ENCODE results near the gene PLEKHA3.

PLEKHA3 gene

DNA sequence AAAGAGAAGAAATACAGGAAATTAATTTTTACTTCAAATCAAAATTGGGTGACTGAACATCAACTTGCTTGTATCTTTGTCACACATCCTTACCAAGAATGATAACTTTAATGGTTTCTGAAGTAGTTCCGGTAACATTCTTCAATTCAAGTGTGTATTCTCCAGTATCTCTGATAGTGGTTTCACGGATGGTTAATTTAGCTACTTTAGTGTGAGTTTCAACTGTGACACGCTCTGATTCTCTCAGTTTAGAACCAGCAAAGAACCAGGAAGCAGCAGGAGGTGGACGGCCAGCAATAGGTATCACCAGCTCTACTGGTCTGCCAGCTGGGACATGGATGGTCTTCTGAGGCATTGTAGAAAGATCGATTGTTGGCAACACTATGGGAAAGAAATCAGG lies 62.3 kb downstream of the PLEKHA3 start:
- H3K4me3 ChIP-seq (ENCODE audit: low read depth, low read length): no peak overlapping the region
- DNase-seq (ENCODE audit: low read depth): no peak
- TF ChIP-seq, protein P1, sequence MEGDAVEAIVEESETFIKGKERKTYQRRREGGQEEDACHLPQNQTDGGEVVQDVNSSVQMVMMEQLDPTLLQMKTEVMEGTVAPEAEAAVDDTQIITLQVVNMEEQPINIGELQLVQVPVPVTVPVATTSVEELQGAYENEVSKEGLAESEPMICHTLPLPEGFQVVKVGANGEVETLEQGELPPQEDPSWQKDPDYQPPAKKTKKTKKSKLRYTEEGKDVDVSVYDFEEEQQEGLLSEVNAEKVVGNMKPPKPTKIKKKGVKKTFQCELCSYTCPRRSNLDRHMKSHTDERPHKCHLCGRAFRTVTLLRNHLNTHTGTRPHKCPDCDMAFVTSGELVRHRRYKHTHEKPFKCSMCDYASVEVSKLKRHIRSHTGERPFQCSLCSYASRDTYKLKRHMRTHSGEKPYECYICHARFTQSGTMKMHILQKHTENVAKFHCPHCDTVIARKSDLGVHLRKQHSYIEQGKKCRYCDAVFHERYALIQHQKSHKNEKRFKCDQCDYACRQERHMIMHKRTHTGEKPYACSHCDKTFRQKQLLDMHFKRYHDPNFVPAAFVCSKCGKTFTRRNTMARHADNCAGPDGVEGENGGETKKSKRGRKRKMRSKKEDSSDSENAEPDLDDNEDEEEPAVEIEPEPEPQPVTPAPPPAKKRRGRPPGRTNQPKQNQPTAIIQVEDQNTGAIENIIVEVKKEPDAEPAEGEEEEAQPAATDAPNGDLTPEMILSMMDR (IDR thresholded peaks at IDR 0.05; ENCODE audit: control insufficient read depth, extremely low read depth, insufficient read depth): no peak

DNA sequence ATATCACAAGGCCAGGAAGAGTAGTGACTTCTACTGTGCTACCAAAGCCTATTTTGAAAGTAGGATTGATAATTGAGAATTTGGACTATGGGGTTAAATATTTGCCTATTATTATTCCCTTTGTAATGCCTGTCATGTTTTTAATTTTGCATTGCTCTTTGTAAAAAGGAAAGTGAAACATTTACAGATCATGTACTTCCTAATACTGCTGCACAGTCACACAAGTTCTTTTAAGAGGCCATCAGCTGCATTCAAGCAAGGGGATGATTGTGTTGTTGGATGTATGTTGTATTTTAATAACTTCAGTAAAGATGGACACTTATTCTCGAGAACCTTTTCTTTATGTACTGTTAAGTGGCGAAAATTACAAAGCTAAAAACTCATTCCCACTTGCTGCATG lies 70.1 kb downstream of the PLEKHA3 start:
- no peak for DNase-seq (ENCODE audit: low read depth)
- H3K4me3 ChIP-seq (ENCODE audit: low read depth, low read length): no peak overlapping the region
- TF ChIP-seq, protein P1 (IDR thresholded peaks at IDR 0.05; ENCODE audit: control insufficient read depth, extremely low read depth, insufficient read depth): no peak

DNA sequence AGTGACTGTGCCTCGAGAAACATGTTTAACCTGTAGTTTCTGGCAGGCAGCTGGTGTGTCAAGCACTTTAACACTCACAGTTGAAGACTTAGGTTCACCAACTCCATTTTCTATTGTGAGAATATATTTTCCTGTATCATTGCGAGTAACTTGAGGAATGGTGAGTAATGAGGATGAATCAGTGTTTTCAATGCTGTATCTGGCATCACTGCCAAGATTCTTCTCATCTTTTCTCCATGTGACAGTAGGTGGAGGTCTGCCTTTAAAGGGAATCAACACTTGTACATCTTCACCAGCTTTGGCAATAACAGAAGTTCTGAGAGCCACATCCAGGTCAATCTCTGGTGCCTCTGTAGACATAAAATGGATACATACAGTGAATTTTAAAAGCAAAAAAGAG lies 72.8 kb downstream of the PLEKHA3 start:
- no peak overlapping the region for H3K4me3 ChIP-seq (ENCODE audit: low read depth, low read length)
- DNase-seq (ENCODE audit: low read depth): no peak
- TF ChIP-seq, protein P1 (IDR thresholded peaks at IDR 0.05; ENCODE audit: control insufficient read depth, extremely low read depth, insufficient read depth): no peak
